ENCODE measurements around the gene KRTAP16-1. TPM values are rescaled to one million over a fixed set of nuclear protein-coding genes. Genes with fewer than 3 reads are reported as not detected.
"Not testable (repeated sequence)": the region's sequence is repeated elsewhere in the genome, so short reads cannot be mapped to it uniquely, and the experiment has no call there.

Gene KRTAP16-1
- total RNA-seq = not detected in 3 replicates

DNA sequence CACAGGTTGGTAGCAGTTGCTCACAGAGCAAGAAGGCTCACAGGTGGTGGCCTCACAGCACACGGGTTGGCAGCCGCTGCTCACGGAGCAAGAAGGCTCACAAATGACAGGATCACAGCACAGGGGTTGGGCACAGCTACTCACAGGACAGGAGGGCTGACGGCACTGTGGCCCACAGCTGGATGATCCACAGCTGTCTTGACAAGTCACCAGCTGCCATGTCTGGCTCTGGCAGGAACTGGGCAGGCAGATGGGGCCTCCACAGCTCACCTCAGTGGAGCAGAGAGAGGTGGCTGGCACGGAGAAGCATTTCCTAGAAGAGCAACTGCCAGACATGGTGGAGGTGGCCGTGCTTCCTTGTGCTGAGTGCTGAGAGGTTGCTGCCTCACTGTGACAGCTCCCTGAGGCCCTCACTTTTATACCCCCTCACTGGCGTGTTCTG is at the start of gene KRTAP16-1:
Gene KRTAP16-1 (minus strand): TSS at position 392 of the 442 bp plus-strand sequence. CDS start 56 bp downstream, at position 336.
- no peaks in the 10 kb centered on the region for H3K4me1 Mint-ChIP-seq

GRCh38 chr17:41354536-41354935 is 45.4 kb upstream of the KRTAP16-1 start:
- DNase-seq (ENCODE audit: low spot score in 2 of 2, unreplicated experiment in 2 of 2) = no peak
- Mint-ChIP-seq H3K4me1 (no peaks in the 10 kb centered on the region), H3K36me3 (no peaks in the 10 kb centered on the region), H3K27me3 (ENCODE audit: low read depth) (no peaks in the 10 kb centered on the region), H3K9me3 (peaks cover 17% of the 10 kb centered on the region), H3K4me3 (no peak overlapping the region), H3K27ac (no peak overlapping the region)
- TF ChIP-seq CTCF (IDR thresholded peaks at IDR 0.05; ENCODE audit: unreplicated experiment) = no peak

More for the DNA sequence above, at the start of gene KRTAP16-1:
- no peak for TF ChIP-seq CTCF (IDR thresholded peaks at IDR 0.05; ENCODE audit: unreplicated experiment)
- H3K27me3 Mint-ChIP-seq (ENCODE audit: low read depth) = peaks cover 2% of the 10 kb centered on the region
- H3K4me3 Mint-ChIP-seq = no peak within 1 kb of the TSS
- no peak for DNase-seq (ENCODE audit: low spot score in 2 of 2, unreplicated experiment in 2 of 2)
- H3K27ac Mint-ChIP-seq = no peak within 1 kb of the TSS
- H3K9me3 Mint-ChIP-seq = no peaks in the 10 kb centered on the region
- H3K36me3 Mint-ChIP-seq = no peaks in the 10 kb centered on the region

DNA sequence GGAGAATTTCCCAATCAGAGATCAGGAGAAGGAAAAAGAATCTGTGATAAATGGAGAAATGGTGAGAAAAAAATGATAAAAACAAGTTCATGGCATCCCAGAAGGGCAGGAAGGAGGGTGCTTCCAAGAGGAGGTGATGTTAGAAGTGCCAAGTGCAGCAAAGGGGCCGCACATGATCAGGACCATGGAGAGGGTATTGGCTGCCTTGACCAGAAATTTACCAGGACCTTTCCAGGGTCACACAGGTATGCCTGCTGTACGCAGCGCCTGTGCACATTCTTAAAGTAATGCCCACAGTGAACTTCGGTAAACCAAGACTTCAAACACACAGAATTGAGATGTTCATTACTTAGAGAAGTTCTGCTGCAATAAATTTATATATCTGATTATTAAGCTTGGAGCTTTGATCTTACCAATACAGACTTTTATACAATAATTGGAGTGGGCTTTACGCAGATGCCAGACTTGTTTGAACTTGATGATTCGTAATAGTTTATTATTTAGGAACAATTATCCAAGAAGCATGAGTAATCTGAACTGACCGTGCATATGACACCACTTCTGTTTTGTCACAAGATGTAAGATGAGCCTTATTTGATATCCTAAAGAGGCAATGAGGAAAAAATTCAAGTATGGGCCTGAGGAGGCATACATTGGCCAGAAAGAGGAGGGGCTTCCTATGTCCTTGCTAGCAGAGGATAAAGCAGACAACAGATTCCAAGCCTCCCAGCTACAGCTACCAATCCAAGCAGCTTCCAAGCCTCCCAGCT is 43.7 kb upstream of the KRTAP16-1 start:
- Mint-ChIP-seq H3K36me3 (no peaks in the 10 kb centered on the region), H3K27ac (no peak overlapping the region), H3K4me1 (no peaks in the 10 kb centered on the region), H3K9me3 (peaks cover 17% of the 10 kb centered on the region), H3K4me3 (no peak overlapping the region), H3K27me3 (ENCODE audit: low read depth) (no peaks in the 10 kb centered on the region)
- TF ChIP-seq CTCF (IDR thresholded peaks at IDR 0.05; ENCODE audit: unreplicated experiment) = no peak
- no peak for DNase-seq (ENCODE audit: low spot score in 2 of 2, unreplicated experiment in 2 of 2)

- no peaks in the 10 kb centered on the region for H3K36me3 Mint-ChIP-seq
- H3K27ac Mint-ChIP-seq = no peak overlapping the region
- no peak overlapping the region for H3K4me3 Mint-ChIP-seq
- no peak for DNase-seq (ENCODE audit: low spot score in 2 of 2, unreplicated experiment in 2 of 2)
- peaks cover 2% of the 10 kb centered on the region for H3K4me1 Mint-ChIP-seq
- no peak for TF ChIP-seq CTCF (IDR thresholded peaks at IDR 0.05; ENCODE audit: unreplicated experiment)
- H3K9me3 Mint-ChIP-seq = peaks cover 4% of the 10 kb centered on the region
- no peaks in the 10 kb centered on the region for H3K27me3 Mint-ChIP-seq (ENCODE audit: low read depth)
Observed at GRCh38 chr17:41351177-41351576, 42.1 kb upstream of the KRTAP16-1 start.

DNA sequence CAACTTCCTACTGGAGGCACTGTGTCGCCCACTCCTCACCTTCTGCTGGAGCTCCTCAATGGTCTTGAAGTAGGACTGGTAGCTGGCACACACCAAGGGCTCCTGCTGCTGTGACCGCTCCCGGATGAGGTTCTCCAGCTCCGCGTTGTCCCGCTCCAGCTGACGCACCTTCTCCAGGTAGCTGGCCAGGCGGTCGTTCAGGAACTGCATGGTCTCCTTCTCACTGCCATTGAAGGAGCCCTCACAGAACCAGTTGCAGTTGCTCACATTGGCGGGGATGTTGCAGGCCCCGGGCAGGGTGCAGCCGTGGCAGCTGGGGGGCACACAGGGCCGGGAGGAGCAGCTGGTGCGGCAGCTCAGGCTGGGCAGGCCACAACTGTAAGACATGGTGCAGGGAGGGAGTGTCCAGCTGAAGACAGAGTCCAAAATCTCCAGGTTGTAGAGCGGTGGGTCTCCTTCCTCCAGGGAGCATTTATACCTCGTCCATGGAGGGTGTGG is 41.3 kb upstream of the KRTAP16-1 start, which contains the start of gene KRT33A:
Gene KRT33A (minus strand): TSS at position 448 of the 498 bp plus-strand sequence. CDS start 61 bp downstream, at position 387.
- not testable (repeated sequence) for DNase-seq (ENCODE audit: low spot score in 2 of 2, unreplicated experiment in 2 of 2); H3K27me3 Mint-ChIP-seq (ENCODE audit: low read depth); H3K4me1 Mint-ChIP-seq; H3K36me3 Mint-ChIP-seq; H3K9me3 Mint-ChIP-seq; H3K4me3 Mint-ChIP-seq; H3K27ac Mint-ChIP-seq

Data from mesothelial cell of epicardium (in vitro differentiated cells).